ENCODE results near the gene PTPN4. TPM values are rescaled to one million over a fixed set of nuclear protein-coding genes. Genes with fewer than 3 reads are reported as not detected.

Gene PTPN4
- total RNA-seq, 2 experiments from 2014 or later = 28.4 to 29.8 TPM

DNA sequence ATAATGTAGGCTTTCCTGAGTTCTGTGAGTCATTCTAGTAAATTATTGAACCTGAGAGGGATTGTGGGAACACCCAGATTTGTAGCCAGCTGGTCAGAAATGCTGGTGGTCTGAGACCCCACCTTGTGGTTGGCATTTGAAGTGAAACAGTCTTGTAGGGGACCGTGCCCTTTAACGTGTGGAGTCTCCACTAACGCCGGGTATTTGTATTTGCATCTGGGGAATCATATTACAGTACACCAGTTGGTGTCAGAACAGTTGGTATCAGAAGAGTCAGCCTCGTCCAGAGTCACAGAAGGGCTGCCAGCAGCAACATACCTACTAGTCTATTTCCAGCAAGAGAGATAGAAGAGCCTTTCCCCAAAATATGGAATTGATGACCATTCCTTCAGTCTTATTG, 38.3 kb upstream of the PTPN4 start:
- no peaks in the 10 kb centered on the region for H3K36me3 Mint-ChIP-seq (ENCODE audit: low read depth)
- CTCF ChIA-PET = interaction anchor here (0.5 kb wide), 1 partner anchor 12 kb away, joined by 3 read pairs; no protein-coding TSS in a partner anchor
- H3K9me3 Mint-ChIP-seq = no peaks in the 10 kb centered on the region
- H3K4me3 Mint-ChIP-seq = no peak overlapping the region
- DNase-seq = no peak
- intact Hi-C loops (cut with micrococcal nuclease) = no loop called here
- H3K4me1 Mint-ChIP-seq (ENCODE audit: low read depth) = no peaks in the 10 kb centered on the region
- H3K27ac Mint-ChIP-seq = no peak overlapping the region
- H3K27me3 Mint-ChIP-seq (ENCODE audit: low read depth) = no peaks in the 10 kb centered on the region

DNA sequence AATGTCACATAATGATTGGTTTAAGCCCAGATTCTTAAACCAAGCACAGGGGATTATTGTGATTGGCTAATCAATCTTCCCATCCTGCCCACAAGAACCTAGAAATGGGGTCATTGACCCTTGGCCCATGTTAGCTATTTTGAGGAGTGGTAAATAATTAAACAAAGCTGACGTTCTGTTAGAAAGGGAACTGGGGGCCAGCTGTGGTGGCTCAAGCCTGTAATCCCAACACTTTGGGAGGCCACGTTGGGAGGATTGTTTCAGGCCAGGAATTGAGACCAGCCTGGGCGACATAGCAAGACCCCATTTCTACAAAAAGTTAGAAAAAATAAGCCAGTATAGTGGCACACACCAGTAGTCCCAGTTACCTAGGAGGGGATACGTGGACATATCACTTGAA, 37.8 kb upstream of the PTPN4 start:
- H3K9me3 Mint-ChIP-seq = no peaks in the 10 kb centered on the region

DNA sequence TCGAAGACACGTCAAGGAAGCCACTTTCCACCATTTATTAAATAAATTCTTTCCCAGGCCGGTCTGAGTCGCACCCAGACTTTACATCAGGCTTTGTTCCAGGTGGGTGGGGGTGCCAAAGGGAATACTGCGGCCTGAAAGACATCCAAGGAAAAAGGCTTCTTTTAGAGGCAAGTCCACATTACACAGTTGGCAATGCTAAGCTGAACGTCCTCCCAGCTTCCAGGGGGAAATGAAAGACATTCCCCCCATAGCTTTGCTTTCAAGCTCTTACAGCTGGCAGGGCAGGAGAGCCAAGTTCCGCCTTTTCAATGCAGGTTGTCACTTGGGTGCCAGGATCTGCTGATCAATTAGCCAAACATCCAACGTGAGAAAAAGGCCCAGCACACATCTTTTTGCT, 36.5 kb upstream of the PTPN4 start:
- no peak for DNase-seq
- Mint-ChIP-seq H3K4me1 (ENCODE audit: low read depth) (no peaks in the 10 kb centered on the region), H3K9me3 (no peaks in the 10 kb centered on the region), H3K36me3 (ENCODE audit: low read depth) (no peaks in the 10 kb centered on the region), H3K27ac (no peak overlapping the region), H3K27me3 (ENCODE audit: low read depth) (no peaks in the 10 kb centered on the region), H3K4me3 (no peak overlapping the region)
- CTCF ChIA-PET = interaction anchor here (1.6 kb wide), 1 partner anchor 452 kb away, joined by 6 read pairs; no protein-coding TSS in a partner anchor
- intact Hi-C loops (cut with micrococcal nuclease) = no loop called here

More for the DNA sequence above, 37.8 kb upstream of the PTPN4 start:
- intact Hi-C loops (cut with micrococcal nuclease) = no loop called here
- no peaks in the 10 kb centered on the region for H3K27me3 Mint-ChIP-seq (ENCODE audit: low read depth)
- no peak for DNase-seq
- no peaks in the 10 kb centered on the region for H3K4me1 Mint-ChIP-seq (ENCODE audit: low read depth)
- no peak overlapping the region for H3K27ac Mint-ChIP-seq
- CTCF ChIA-PET = interaction anchor here (0.5 kb wide), 1 partner anchor 12 kb away, joined by 3 read pairs; no protein-coding TSS in a partner anchor
- no peak overlapping the region for H3K4me3 Mint-ChIP-seq
- no peaks in the 10 kb centered on the region for H3K36me3 Mint-ChIP-seq (ENCODE audit: low read depth)

DNA sequence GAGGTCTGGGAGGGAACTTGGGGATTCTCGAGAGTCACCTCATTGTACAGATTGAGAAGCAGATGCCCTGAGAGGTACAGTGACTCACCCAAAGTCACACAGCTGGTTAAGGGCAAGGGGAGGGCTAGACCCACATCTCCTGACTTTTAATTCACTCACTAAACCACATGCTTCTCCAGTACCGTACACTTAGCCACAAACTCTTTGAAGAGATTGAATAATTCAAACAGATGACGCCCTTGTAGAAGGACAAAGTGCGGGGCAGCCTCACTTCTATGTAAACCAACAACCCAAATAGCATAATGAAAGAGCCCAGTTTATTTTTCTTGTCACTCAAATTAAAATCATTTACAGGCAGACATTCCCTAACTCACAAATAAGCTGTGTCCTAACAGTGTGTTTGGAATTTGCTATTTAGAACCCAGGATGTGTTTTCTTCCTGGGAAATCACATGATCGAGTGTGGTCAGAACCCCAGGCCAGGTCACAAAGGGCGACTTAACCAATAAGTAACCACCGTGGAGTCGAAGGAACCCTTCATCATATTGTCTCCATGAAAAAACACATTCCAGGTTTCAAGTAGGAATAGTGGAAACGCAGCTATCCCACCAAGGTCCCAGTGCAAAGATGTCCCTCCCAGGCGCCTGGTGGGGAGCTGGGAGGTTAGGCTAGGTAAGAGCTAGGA, 35.8 kb upstream of the PTPN4 start:
- intact Hi-C loops (cut with micrococcal nuclease) = no loop called here
- no peaks in the 10 kb centered on the region for H3K9me3 Mint-ChIP-seq
- no peaks in the 10 kb centered on the region for H3K4me1 Mint-ChIP-seq (ENCODE audit: low read depth)
- CTCF ChIA-PET = interaction anchor here (1.2 to 1.6 kb wide), 2 partner anchors 21 to 451 kb away, joined by 3 to 6 read pairs; no protein-coding TSS in a partner anchor
- no peak overlapping the region for H3K27ac Mint-ChIP-seq
- H3K36me3 Mint-ChIP-seq (ENCODE audit: low read depth) = no peaks in the 10 kb centered on the region
- H3K4me3 Mint-ChIP-seq = no peak overlapping the region
- H3K27me3 Mint-ChIP-seq (ENCODE audit: low read depth) = no peaks in the 10 kb centered on the region
- peak; percentile 16 for DNase-seq

DNA sequence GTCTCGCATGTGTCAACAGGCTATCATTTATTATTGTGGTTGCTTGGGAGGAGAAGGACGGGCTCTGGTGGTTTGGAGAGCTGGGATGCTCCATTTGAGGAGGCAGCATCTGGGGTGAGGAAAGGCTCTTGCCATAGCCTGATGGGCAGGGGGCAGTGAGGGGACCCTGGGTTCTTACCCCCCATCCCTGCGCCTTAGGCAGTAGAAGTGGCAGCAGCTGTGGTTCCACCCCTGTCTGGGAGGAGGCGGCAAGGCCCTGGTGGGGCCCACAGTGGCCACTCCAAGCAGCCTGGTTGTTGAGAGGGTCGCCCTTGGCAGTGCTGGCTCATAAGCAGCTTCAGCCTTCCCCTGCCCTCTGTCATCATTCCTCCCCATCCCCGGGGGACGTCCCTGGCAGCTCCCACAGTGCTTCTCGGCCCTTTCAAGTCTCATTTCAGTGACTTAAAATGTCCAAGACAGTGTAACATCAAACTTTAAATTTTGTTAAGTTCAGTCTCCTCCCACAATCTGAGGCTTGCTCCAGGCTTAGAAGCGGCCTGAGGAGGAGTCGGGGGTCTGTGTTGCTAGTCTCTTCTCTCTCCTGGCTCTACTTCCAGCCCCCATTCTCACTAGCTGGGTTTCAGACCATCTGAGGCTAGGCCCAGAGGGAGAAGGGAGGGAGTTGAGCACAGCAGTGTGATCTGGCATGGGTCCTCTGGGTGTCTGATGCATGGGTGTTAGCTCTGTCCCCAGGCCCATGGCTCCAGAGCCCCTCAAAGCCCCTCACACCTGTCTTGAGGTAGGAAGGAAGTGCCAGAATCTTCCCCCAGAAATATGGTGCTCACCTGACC, 34.9 kb upstream of the PTPN4 start:
- CTCF ChIA-PET = interaction anchor here (1.2 to 1.6 kb wide), 2 partner anchors 22 to 450 kb away, joined by 3 to 6 read pairs; no protein-coding TSS in a partner anchor
- H3K4me1 Mint-ChIP-seq (ENCODE audit: low read depth) = no peaks in the 10 kb centered on the region
- H3K27ac Mint-ChIP-seq = no peak overlapping the region
- H3K9me3 Mint-ChIP-seq = no peaks in the 10 kb centered on the region
- H3K4me3 Mint-ChIP-seq = no peak overlapping the region
- DNase-seq = no peak
- H3K36me3 Mint-ChIP-seq (ENCODE audit: low read depth) = no peaks in the 10 kb centered on the region
- intact Hi-C loops (cut with micrococcal nuclease) = no loop called here
- H3K27me3 Mint-ChIP-seq (ENCODE audit: low read depth) = no peaks in the 10 kb centered on the region

DNA sequence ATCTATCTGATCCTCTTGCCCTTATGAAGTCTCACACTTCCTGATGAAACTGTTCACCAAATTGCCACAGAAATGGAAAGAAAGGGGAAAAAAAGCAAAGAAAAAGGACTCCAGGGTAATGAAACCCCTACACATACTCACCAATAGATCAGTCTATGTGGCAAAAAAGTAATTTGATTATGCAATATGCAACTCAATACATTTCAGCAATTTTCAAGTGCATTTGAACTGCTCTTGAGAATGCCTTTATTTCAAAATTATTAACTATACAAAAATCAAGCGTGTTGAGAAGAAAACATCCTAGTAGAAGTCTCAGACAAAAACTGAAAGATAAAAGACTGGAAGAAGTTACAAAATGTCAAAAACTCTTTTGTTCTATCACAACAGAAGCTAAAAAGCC, 32.2 kb upstream of the PTPN4 start:
- no peaks in the 10 kb centered on the region for H3K9me3 Mint-ChIP-seq
- H3K27ac Mint-ChIP-seq = no peak overlapping the region
- H3K36me3 Mint-ChIP-seq (ENCODE audit: low read depth) = no peaks in the 10 kb centered on the region
- CTCF ChIA-PET = interaction anchor here (2.5 kb wide), 1 partner anchor 24 kb away, joined by 12 read pairs; no protein-coding TSS in a partner anchor
- no peak for DNase-seq
- no peaks in the 10 kb centered on the region for H3K4me1 Mint-ChIP-seq (ENCODE audit: low read depth)
- no peaks in the 10 kb centered on the region for H3K27me3 Mint-ChIP-seq (ENCODE audit: low read depth)
- H3K4me3 Mint-ChIP-seq = no peak overlapping the region
- intact Hi-C loops (cut with micrococcal nuclease) = no loop called here

DNA sequence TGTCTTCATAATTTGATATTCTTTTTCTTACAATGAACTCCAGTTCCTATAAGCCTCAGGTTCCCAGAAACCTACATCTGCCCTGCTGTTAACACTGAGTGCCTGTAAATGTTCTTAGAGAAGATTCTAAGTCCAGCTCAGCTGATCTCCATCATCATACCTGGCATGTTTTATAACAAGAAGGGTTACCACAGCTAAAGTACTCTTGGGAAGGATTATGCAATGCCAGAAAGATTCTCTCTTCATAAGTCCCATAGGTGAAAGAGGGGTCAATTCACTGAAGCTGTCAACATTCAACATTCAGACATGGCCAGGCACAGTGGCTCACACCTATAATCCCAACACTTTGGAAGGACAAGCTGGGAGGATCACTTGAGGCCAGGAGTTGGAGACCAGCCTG, 31.3 kb upstream of the PTPN4 start:
- H3K4me1 Mint-ChIP-seq (ENCODE audit: low read depth) = no peaks in the 10 kb centered on the region
- intact Hi-C loops (cut with micrococcal nuclease) = no loop called here
- H3K9me3 Mint-ChIP-seq = no peaks in the 10 kb centered on the region
- H3K27me3 Mint-ChIP-seq (ENCODE audit: low read depth) = no peaks in the 10 kb centered on the region
- no peaks in the 10 kb centered on the region for H3K36me3 Mint-ChIP-seq (ENCODE audit: low read depth)
- no peak overlapping the region for H3K4me3 Mint-ChIP-seq
- DNase-seq = no peak
- no peak overlapping the region for H3K27ac Mint-ChIP-seq
- CTCF ChIA-PET = interaction anchor here (0.6 to 2.5 kb wide), 2 partner anchors 25 to 215 kb away, joined by 4 to 12 read pairs; no protein-coding TSS in a partner anchor

DNA sequence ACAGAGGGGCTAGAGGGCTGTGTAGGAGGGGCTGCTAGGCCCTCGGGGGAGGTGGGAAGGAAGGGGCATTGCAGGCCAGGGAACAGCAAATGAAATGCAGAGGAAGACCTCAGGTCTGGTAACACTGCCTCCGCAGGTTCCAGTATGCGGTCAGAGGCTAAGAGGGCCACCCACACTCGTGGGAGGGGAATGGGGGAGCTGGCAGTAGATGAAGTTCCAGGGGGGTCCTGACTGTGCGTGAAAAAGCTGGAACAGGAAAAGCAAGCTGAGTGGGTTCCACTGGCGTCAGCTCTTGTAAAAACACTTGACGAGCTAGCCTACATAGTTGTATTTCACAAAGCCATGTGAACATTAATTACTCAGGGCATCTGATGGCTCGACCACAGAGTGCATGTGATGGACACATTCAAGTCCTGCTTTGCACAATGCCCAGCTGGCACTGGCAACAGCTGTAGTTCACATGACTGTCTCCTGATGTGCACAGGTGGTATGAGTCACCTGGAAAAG, 29.0 kb upstream of the PTPN4 start:
- H3K4me3 Mint-ChIP-seq = no peak overlapping the region
- H3K4me1 Mint-ChIP-seq (ENCODE audit: low read depth) = no peaks in the 10 kb centered on the region
- intact Hi-C loops (cut with micrococcal nuclease) = no loop called here
- no peaks in the 10 kb centered on the region for H3K36me3 Mint-ChIP-seq (ENCODE audit: low read depth)
- DNase-seq = no peak
- no peaks in the 10 kb centered on the region for H3K27me3 Mint-ChIP-seq (ENCODE audit: low read depth)
- no peak overlapping the region for H3K27ac Mint-ChIP-seq
- H3K9me3 Mint-ChIP-seq = no peaks in the 10 kb centered on the region
- CTCF ChIA-PET = no interaction called here

DNA sequence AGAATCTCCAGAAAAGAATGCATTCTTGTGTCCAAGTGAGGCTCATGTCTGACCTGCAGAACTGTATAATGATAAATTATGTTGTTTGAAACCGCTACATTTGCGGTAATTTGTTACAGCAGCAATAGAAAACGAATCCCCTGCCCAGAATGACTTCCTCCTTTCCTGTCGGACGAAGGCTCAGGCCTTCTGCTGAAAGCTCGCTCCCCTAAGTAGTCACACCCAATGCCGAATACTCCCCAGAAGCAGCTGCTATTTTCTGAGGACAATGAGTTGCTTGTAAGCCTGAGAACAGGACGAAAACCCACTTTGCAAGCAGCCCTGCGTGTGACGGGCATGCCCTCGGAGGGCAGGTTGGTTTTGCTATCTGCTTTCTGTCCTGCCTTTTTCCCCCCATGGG, 27.7 kb upstream of the PTPN4 start:
- intact Hi-C loops (cut with micrococcal nuclease) = no loop called here
- H3K4me1 Mint-ChIP-seq (ENCODE audit: low read depth) = no peaks in the 10 kb centered on the region
- CTCF ChIA-PET = no interaction called here
- H3K36me3 Mint-ChIP-seq (ENCODE audit: low read depth) = no peaks in the 10 kb centered on the region
- no peaks in the 10 kb centered on the region for H3K27me3 Mint-ChIP-seq (ENCODE audit: low read depth)
- H3K9me3 Mint-ChIP-seq = no peaks in the 10 kb centered on the region
- no peak overlapping the region for H3K4me3 Mint-ChIP-seq
- DNase-seq = no peak
- no peak overlapping the region for H3K27ac Mint-ChIP-seq

DNA sequence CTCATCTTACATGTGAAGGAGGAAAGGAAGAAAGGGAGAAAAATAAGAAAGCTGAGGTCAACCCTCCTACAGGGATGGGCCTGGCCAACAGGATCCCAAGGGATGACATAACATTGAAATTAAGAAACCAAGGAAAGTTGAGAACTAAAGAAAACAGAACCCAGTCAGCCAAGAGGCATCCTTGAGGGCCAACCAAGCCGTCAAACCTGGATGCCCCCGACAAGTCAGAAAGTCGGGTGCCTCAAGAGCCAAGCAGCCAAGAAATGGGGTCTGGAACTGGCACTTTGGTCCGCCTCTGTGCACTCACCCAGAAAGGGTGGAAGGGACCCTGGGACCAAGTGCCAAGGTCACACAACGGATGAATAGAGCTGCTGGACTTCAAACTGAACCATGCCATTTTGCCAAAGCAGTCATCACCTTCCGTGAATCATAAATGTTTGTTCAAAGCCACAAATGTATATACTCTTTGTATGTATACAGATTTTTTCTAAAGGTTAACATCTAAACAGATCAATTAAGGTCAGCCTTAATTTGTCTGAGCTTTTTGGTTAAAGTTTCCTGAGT, 27.0 kb upstream of the PTPN4 start:
- H3K27ac Mint-ChIP-seq = no peak overlapping the region
- no peak overlapping the region for H3K4me3 Mint-ChIP-seq
- CTCF ChIA-PET = no interaction called here
- DNase-seq = no peak
- no peaks in the 10 kb centered on the region for H3K9me3 Mint-ChIP-seq
- intact Hi-C loops (cut with micrococcal nuclease) = no loop called here
- no peaks in the 10 kb centered on the region for H3K27me3 Mint-ChIP-seq (ENCODE audit: low read depth)
- H3K36me3 Mint-ChIP-seq (ENCODE audit: low read depth) = no peaks in the 10 kb centered on the region
- no peaks in the 10 kb centered on the region for H3K4me1 Mint-ChIP-seq (ENCODE audit: low read depth)

DNA sequence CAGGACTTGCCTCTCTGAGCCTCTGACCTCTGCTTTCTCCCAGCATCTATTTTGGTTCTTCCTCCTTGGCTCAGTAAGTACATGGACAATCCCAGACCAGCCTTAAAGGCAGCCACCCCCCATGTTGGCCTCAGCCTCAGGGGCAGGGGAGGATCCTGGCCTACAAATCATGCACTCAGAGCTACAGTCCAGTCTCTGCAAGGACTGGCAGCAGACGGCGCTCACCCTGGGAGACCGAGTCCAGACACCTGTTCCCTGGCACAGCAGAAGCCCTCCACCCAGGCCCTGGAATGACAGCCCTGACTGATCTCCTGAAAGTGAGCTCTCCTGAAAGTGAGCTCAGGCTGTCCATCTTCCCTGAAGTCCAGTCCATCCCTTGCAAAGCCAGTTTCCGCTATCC, 25.7 kb upstream of the PTPN4 start:
- H3K27ac Mint-ChIP-seq = no peak overlapping the region
- DNase-seq = no peak
- H3K9me3 Mint-ChIP-seq = no peaks in the 10 kb centered on the region
- no peaks in the 10 kb centered on the region for H3K27me3 Mint-ChIP-seq (ENCODE audit: low read depth)
- no peak overlapping the region for H3K4me3 Mint-ChIP-seq
- intact Hi-C loops (cut with micrococcal nuclease) = no loop called here
- H3K36me3 Mint-ChIP-seq (ENCODE audit: low read depth) = no peaks in the 10 kb centered on the region
- no peaks in the 10 kb centered on the region for H3K4me1 Mint-ChIP-seq (ENCODE audit: low read depth)
- CTCF ChIA-PET = interaction anchor here (0.6 to 0.8 kb wide), 2 partner anchors 12 to 441 kb away, joined by 3 to 4 read pairs; no protein-coding TSS in a partner anchor

DNA sequence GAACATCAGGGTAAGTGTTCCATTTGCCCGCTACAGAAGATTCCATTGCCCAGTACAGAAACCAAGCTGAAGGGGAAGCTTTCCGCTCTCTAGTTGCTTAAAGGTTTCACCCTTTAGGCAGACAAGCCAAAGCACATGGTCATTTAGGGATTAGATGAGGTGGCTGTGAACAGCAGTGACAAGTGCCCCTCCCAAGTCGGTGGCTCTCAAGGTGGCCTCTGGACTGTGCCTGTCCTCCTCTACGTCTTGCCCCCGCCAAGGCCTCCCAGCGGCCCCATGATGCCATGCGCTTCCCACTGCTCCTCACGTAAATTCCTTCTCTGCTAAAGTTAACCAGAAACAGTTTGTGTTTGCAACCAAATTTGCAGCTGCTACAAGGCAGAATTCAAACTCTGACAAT, 24.2 kb upstream of the PTPN4 start:
- Mint-ChIP-seq H3K27me3 (ENCODE audit: low read depth) (no peaks in the 10 kb centered on the region), H3K27ac (no peak overlapping the region), H3K4me1 (ENCODE audit: low read depth) (no peaks in the 10 kb centered on the region), H3K4me3 (no peak overlapping the region), H3K36me3 (ENCODE audit: low read depth) (no peaks in the 10 kb centered on the region), H3K9me3 (no peaks in the 10 kb centered on the region)
- intact Hi-C loops (cut with micrococcal nuclease) = no loop called here
- CTCF ChIA-PET = interaction anchor here (0.8 kb wide), 1 partner anchor 93 kb away, joined by 3 read pairs; no protein-coding TSS in a partner anchor
- no peak for DNase-seq

Measured in activated naive CD4-positive, alpha-beta T cell treated with anti-CD3 and anti-CD28 coated beads for 36 hours (primary cell).